Stimulated activated CD4-positive, alpha-beta T cell treated with anti-CD3 and anti-CD28 coated beads, Interleukin-15, amount 100 ng/mL, for 48 hours (primary cell): ENCODE data around the gene ADAM22.

Experiments
- DNase-seq, 2 donors: peaks; one replicate each; pipeline ENCODE4 v3.0.0-alpha.2; 2020; ENCODE audit warnings: low read depth in 2 of 2

The ADAM22 gene

GRCh38 chr7:88215295-88215694, 281.2 kb downstream of the ADAM22 start:
- DNase-seq: no peak

- DNase-seq: no peak
These were observed 282.2 kb downstream of the ADAM22 start for GRCh38 chr7:88216276-88216675.

- DNase-seq: no peak
These were observed 283.8 kb downstream of the ADAM22 start for GRCh38 chr7:88217675-88218428.

GRCh38 chr7:88218429-88218745, 284.3 kb downstream of the ADAM22 start:
- DNase-seq: no peak

GRCh38 chr7:88218836-88219605, 285.0 kb downstream of the ADAM22 start:
- no peak for DNase-seq

GRCh38 chr7:88219781-88220747, 286.0 kb downstream of the ADAM22 start, which contains the start of gene SRI:
SRI (minus strand) TSS chr7:88220038; CDS start chr7:88220026, 12 bp downstream.
- DNase-seq: peak; percentile 83 to 84

- no peak for DNase-seq
These were observed 289.2 kb downstream of the ADAM22 start for GRCh38 chr7:88223265-88223664.

GRCh38 chr7:88224601-88225275, 290.7 kb downstream of the ADAM22 start:
- no peak for DNase-seq

- DNase-seq: no peak
These were observed 292.1 kb downstream of the ADAM22 start for GRCh38 chr7:88226201-88226600.

GRCh38 chr7:88226886-88227516, 292.9 kb downstream of the ADAM22 start:
- DNase-seq: no peak

- no peak for DNase-seq
These were observed 295.4 kb downstream of the ADAM22 start for GRCh38 chr7:88229302-88229995.

- no peak for DNase-seq
These were observed 296.6 kb downstream of the ADAM22 start for GRCh38 chr7:88230646-88231045.

GRCh38 chr7:88233828-88234227, 299.8 kb downstream of the ADAM22 start:
- DNase-seq: no peak

- DNase-seq: no peak
These were observed 305.8 kb downstream of the ADAM22 start for GRCh38 chr7:88239852-88240251.

GRCh38 chr7:88243345-88243909, 309.4 kb downstream of the ADAM22 start:
- no peak for DNase-seq

GRCh38 chr7:88244258-88244657, 310.2 kb downstream of the ADAM22 start:
- no peak for DNase-seq
